ENCODE measurements around the gene BASP1.

Gene BASP1

GRCh38 chr5:17204133-17204489 lies 13.3 kb upstream of the BASP1 start:
- no peak for DNase-seq (ENCODE audit: extremely low read depth, low read depth)

GRCh38 chr5:17206021-17206420 lies 11.4 kb upstream of the BASP1 start:
- DNase-seq (ENCODE audit: extremely low read depth, low read depth), result no peak
- no peak overlapping the region for H3K4me3 ChIP-seq (replicated peaks; ENCODE audit: low read depth, low read length)
- TF ChIP-seq CTCF (IDR thresholded peaks at IDR 0.05; ENCODE audit: low read depth, low read length, missing control alignments), result no peak

More at GRCh38 chr5:17204133-17204489, 13.3 kb upstream of the BASP1 start:
- TF ChIP-seq CTCF (IDR thresholded peaks at IDR 0.05; ENCODE audit: low read depth, low read length, missing control alignments), result no peak
- no peak overlapping the region for H3K4me3 ChIP-seq (replicated peaks; ENCODE audit: low read depth, low read length)

- TF ChIP-seq CTCF (IDR thresholded peaks at IDR 0.05; ENCODE audit: low read depth, low read length, missing control alignments), result no peak
Observed at GRCh38 chr5:17212191-17212590, 5.2 kb upstream of the BASP1 start.

GRCh38 chr5:17212996-17213395 lies 4.4 kb upstream of the BASP1 start:
- no peak for TF ChIP-seq CTCF (IDR thresholded peaks at IDR 0.05; ENCODE audit: low read depth, low read length, missing control alignments)
- H3K4me3 ChIP-seq (replicated peaks; ENCODE audit: low read depth, low read length), result no peak overlapping the region
- DNase-seq (ENCODE audit: extremely low read depth, low read depth), result no peak

More at GRCh38 chr5:17212191-17212590, 5.2 kb upstream of the BASP1 start:
- H3K4me3 ChIP-seq (replicated peaks; ENCODE audit: low read depth, low read length), result no peak overlapping the region
- DNase-seq (ENCODE audit: extremely low read depth, low read depth), result no peak

- no peak for DNase-seq (ENCODE audit: extremely low read depth, low read depth)
- TF ChIP-seq CTCF (IDR thresholded peaks at IDR 0.05; ENCODE audit: low read depth, low read length, missing control alignments), result no peak
- no peak overlapping the region for H3K4me3 ChIP-seq (replicated peaks; ENCODE audit: low read depth, low read length)
Observed at GRCh38 chr5:17213938-17214337, 3.5 kb upstream of the BASP1 start.

- DNase-seq (ENCODE audit: extremely low read depth, low read depth), result no peak
- TF ChIP-seq CTCF (IDR thresholded peaks at IDR 0.05; ENCODE audit: low read depth, low read length, missing control alignments), result no peak
- H3K4me3 ChIP-seq (replicated peaks; ENCODE audit: low read depth, low read length), result no peak overlapping the region
Observed at GRCh38 chr5:17214893-17215292, 2.5 kb upstream of the BASP1 start.

GRCh38 chr5:17215361-17215760 lies 2.1 kb upstream of the BASP1 start:
- DNase-seq (ENCODE audit: extremely low read depth, low read depth), result no peak
- H3K4me3 ChIP-seq (replicated peaks; ENCODE audit: low read depth, low read length), result no peak overlapping the region
- no peak for TF ChIP-seq CTCF (IDR thresholded peaks at IDR 0.05; ENCODE audit: low read depth, low read length, missing control alignments)
